H1 (cell line): ENCODE measurements around the gene LRP1. TPM values are rescaled to one million over a fixed set of nuclear protein-coding genes. Genes with fewer than 3 reads are reported as not detected.

Source experiments
- CHD2 ChIP-seq: IDR thresholded peaks from 2 replicates; pipeline ENCODE4 v1.6.1; 2012; ENCODE audit warnings: low read length, improper control_type of control experiment
- CTBP2 ChIP-seq: IDR thresholded peaks from 2 replicates; pipeline ENCODE4 v1.7.0; 2011; ENCODE audit warnings: borderline replicate concordance, mild to moderate bottlenecking, moderate library complexity, mixed read lengths, low read length; ENCODE audit not compliant: insufficient read depth, insufficient read length
- E2F6 ChIP-seq: IDR thresholded peaks from 2 replicates; pipeline ENCODE4 v1.6.1; 2012; ENCODE audit warnings: inconsistent platforms
- NRF1 ChIP-seq: IDR thresholded peaks from 2 replicates; pipeline ENCODE4 v1.6.1; 2011; ENCODE audit warnings: mild to moderate bottlenecking, low read depth, low read length, improper control_type of control experiment
- RAD21 ChIP-seq, 2 experiments: IDR thresholded peaks in 1 of 2; conservative IDR thresholded peaks in 1 of 2; 2 replicates each; pipeline ENCODE4 v1.6.1; 2011; ENCODE audit warnings: low read depth in 2 of 2, low read length in 2 of 2, improper control_type of control experiment in 1 of 2, inconsistent platforms in 1 of 2, mild to moderate bottlenecking in 1 of 2, moderate library complexity in 1 of 2
- SAP30 ChIP-seq: fragments of 300-600 bp; sonication (generic); IDR thresholded peaks from 2 replicates; pipeline ENCODE4 v1.7.1; 2012; ENCODE audit warnings: low read length, moderate library complexity, mild to moderate bottlenecking, inconsistent platforms; ENCODE audit not compliant: insufficient read depth, insufficient replicate concordance
- SIRT6 ChIP-seq: IDR thresholded peaks from one replicate; pipeline ENCODE4 v1.7.1; 2012; ENCODE audit warnings: low read length, inconsistent platforms
- SP4 ChIP-seq: IDR thresholded peaks from 2 replicates; pipeline ENCODE4 v1.6.1; 2012; ENCODE audit warnings: low read length, inconsistent platforms
- SUZ12 ChIP-seq: fragments of 200-600 bp; sonication (generic); IDR thresholded peaks from 2 replicates; pipeline ENCODE4 v1.6.1; 2012; ENCODE audit warnings: mild to moderate bottlenecking, inconsistent platforms, low read length, moderate library complexity, mixed read lengths
- TBP ChIP-seq: IDR thresholded peaks from 2 replicates; pipeline ENCODE4 v1.6.1; 2011; ENCODE audit warnings: low read depth, low read length, improper control_type of control experiment
- TEAD4 ChIP-seq: IDR thresholded peaks from 2 replicates; pipeline ENCODE4 v1.6.1; 2012; ENCODE audit warnings: low read depth, low read length, inconsistent platforms, mixed read lengths
- polyA plus RNA-seq, 7 experiments: library from polyadenylated mRNA; depleted of rRNA in 3 of 7; stranded (reverse) in 5 of 7; unstranded in 2 of 7; fragments of >200 nt in 5 of 7; fragments of 200-250 nt in 2 of 7; gene quantifications; 1 replicate in 5 of 7; 2 replicates in 1 of 7; 4 replicates in 1 of 7; pipeline versions ENCODE4 v1.2.1 to v1.2.3, GENCODE V29; 2011 to 2013; ENCODE audit warnings: missing spikeins in 2 of 7, mixed read lengths in 2 of 7
- total RNA-seq: library from RNA; stranded (reverse); fragmentation: NEBNext Ultra II Directional; extraction: Animal tissue kit (Norgen Biotek cat#: 25700); gene quantifications from 2 replicates; pipeline ENCODE4 v1.2.1, GENCODE V29; 2021
- TF ChIP-seq, protein P1 (sequence below), 3 experiments: IDR thresholded peaks; 1 replicate in 2 of 3; 2 replicates in 1 of 3; pipeline versions ENCODE4 v1.5.1 to v1.6.1; 2011; ENCODE audit warnings: low read length in 3 of 3, mild to moderate bottlenecking in 3 of 3, inconsistent platforms in 2 of 3, low read depth in 1 of 3, moderate library complexity in 1 of 3; ENCODE audit not compliant: insufficient read depth in 1 of 3; ENCODE audit errors: control extremely low read depth in 1 of 3

LRP1 gene
- total and polyA plus RNA-seq, 2 of the 8 experiments (the other 6 are each of a cell fraction or from before 2014, with no cell fraction given) = 35.3 to 92.5 TPM

DNA sequence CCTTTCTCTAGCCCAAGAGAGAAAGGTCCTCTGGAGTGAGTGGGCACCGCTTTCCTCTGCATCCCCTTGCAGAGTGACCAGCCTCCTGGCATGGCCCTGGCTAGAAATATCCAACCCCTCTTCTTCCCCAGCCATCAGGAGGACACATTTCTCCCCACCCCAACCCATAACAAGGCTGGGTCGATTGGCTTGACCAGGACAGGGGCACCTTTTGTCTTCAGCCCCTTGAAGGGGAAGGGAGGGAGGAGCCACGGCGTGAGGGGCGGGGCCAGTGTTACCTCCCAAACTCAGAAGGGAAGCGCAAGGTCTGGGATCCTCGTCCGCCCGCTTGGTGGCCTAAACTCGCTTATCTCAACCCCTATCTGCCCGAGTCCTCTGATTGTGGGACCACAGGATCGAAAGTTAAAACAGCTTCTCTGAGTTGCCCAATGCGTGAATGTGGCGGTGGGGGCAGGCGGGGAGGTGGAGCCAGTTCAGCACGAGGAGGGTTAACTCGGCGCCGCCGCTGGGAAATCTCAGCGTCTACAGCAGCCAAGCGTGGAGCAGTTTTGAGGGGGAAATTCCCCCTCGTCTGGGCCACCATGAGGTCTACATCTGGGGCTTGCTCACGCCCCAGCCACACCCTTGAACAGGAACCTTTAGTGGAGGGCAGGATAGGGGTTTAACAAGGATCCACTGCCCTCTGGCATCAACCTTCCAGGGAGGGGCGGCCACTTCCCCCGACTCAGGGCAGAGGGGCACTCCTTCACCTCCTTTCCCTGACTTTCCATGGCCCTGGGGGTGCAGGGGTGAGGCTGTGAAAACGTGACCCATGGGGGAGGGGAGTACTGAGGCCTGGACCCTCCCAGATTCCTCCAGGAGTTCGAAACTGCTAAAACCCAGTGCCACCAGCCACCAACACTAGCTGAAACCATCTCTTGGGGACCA, 17.9 kb upstream of the LRP1 start (continued):
- peak; percentile 67 for TF ChIP-seq E2F6
- no peak for TF ChIP-seq NRF1
- no peak for TF ChIP-seq RAD21 (IDR thresholded peaks at IDR 0.05 in 1 of 2, conservative IDR thresholded peaks at IDR 0.05 in 1 of 2; ENCODE audit: low read depth in 2 of 2, low read length in 2 of 2)
- TF ChIP-seq, protein P1, sequence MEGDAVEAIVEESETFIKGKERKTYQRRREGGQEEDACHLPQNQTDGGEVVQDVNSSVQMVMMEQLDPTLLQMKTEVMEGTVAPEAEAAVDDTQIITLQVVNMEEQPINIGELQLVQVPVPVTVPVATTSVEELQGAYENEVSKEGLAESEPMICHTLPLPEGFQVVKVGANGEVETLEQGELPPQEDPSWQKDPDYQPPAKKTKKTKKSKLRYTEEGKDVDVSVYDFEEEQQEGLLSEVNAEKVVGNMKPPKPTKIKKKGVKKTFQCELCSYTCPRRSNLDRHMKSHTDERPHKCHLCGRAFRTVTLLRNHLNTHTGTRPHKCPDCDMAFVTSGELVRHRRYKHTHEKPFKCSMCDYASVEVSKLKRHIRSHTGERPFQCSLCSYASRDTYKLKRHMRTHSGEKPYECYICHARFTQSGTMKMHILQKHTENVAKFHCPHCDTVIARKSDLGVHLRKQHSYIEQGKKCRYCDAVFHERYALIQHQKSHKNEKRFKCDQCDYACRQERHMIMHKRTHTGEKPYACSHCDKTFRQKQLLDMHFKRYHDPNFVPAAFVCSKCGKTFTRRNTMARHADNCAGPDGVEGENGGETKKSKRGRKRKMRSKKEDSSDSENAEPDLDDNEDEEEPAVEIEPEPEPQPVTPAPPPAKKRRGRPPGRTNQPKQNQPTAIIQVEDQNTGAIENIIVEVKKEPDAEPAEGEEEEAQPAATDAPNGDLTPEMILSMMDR (IDR thresholded peaks at IDR 0.05; ENCODE audit: control extremely low read depth in 1 of 3, insufficient read depth in 1 of 3, low read depth in 1 of 3, low read length in 3 of 3) = no peak
- TF ChIP-seq SP4 = no peak
- TF ChIP-seq TBP = peak; percentile 35
- TF ChIP-seq CHD2 = no peak
- no peak for TF ChIP-seq CTBP2
- TF ChIP-seq SIRT6 = no peak
- TF ChIP-seq TEAD4 = no peak
- no peak for TF ChIP-seq SAP30
- TF ChIP-seq SUZ12 = no peak
